WTC11 (cell line): ENCODE data around the gene PEAK1.

Experiments used
- ETV6 ChIP-seq: sonication (generic); formaldehyde crosslinking; IDR thresholded peaks from 2 replicates; pipeline ENCODE4 v1.8.1; 2022; ENCODE audit warnings: mild to moderate bottlenecking, missing genetic modification reagents
- IRF2 ChIP-seq: sonication (generic); formaldehyde crosslinking; IDR thresholded peaks from 2 replicates; pipeline ENCODE4 v1.8.0; 2022; ENCODE audit warnings: low read depth, missing genetic modification reagents, borderline replicate concordance
- NFYB ChIP-seq: sonication (generic); formaldehyde crosslinking; conservative IDR thresholded peaks from 2 replicates; pipeline ENCODE4 v1.8.0; 2022; ENCODE audit warnings: low read depth, missing genetic modification reagents
- NR3C1 ChIP-seq: sonication (generic); formaldehyde crosslinking; conservative IDR thresholded peaks from 2 replicates; pipeline ENCODE4 v1.8.1; 2023; ENCODE audit warnings: low read depth, mild to moderate bottlenecking, missing genetic modification reagents
- SP1 ChIP-seq: sonication (generic); formaldehyde crosslinking; conservative IDR thresholded peaks from 2 replicates; pipeline ENCODE4 v1.8.1; 2022; ENCODE audit warnings: missing genetic modification reagents
- TCF7 ChIP-seq: sonication (generic); formaldehyde crosslinking; IDR thresholded peaks from 2 replicates; pipeline ENCODE4 v1.8.0; 2022; ENCODE audit warnings: mild to moderate bottlenecking, low read depth, missing genetic modification reagents, moderate library complexity
- TF ChIP-seq, protein P1 (sequence below): sonication (generic); formaldehyde crosslinking; conservative IDR thresholded peaks from 2 replicates; pipeline ENCODE4 v1.8.1; 2022; ENCODE audit warnings: mild to moderate bottlenecking, missing genetic modification reagents
- TF ChIP-seq, protein P2 (sequence below): fragments of 200-600 bp; IDR thresholded peaks from 2 replicates; pipeline ENCODE4 v1.8.0; 2022; ENCODE audit warnings: antibody characterized with exemption
- TF ChIP-seq, protein P3 (sequence below): sonication (generic); formaldehyde crosslinking; IDR thresholded peaks from 2 replicates; pipeline ENCODE4 v1.8.1; 2023; ENCODE audit warnings: mild to moderate bottlenecking, missing genetic modification reagents, moderate library complexity
- TF ChIP-seq, protein P4 (sequence below): sonication (generic); formaldehyde crosslinking; IDR thresholded peaks from 2 replicates; pipeline ENCODE4 v1.8.0; 2022; ENCODE audit warnings: mild to moderate bottlenecking, missing genetic modification reagents

DNA sequence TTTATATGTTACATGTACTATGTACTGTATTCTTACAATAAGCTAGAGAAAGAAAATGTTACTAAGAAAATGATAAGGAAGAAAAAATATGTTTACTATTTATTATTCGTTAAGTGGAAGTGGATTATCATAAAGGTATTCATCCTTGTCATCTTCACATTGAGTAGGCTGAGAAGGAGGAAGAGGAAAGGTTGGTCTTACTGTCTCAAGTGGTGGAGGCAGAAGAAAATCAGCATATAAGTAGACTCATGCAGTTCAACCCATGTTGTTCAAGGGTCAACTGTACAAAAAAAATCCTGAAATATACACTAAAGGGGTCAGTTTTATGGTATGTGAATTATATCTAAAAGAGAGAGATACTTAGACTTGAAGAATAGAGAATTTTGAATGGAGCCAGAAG lies 6.5 kb upstream of the PEAK1 start:
- TF ChIP-seq, protein P1, sequence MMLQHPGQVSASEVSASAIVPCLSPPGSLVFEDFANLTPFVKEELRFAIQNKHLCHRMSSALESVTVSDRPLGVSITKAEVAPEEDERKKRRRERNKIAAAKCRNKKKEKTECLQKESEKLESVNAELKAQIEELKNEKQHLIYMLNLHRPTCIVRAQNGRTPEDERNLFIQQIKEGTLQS (CRISPR knock-in tag), result no peak
- TF ChIP-seq, protein P2, sequence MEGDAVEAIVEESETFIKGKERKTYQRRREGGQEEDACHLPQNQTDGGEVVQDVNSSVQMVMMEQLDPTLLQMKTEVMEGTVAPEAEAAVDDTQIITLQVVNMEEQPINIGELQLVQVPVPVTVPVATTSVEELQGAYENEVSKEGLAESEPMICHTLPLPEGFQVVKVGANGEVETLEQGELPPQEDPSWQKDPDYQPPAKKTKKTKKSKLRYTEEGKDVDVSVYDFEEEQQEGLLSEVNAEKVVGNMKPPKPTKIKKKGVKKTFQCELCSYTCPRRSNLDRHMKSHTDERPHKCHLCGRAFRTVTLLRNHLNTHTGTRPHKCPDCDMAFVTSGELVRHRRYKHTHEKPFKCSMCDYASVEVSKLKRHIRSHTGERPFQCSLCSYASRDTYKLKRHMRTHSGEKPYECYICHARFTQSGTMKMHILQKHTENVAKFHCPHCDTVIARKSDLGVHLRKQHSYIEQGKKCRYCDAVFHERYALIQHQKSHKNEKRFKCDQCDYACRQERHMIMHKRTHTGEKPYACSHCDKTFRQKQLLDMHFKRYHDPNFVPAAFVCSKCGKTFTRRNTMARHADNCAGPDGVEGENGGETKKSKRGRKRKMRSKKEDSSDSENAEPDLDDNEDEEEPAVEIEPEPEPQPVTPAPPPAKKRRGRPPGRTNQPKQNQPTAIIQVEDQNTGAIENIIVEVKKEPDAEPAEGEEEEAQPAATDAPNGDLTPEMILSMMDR, result no peak
- no peak for TF ChIP-seq ETV6 (CRISPR knock-in tag)
- no peak for TF ChIP-seq NR3C1 (CRISPR knock-in tag)
- TF ChIP-seq, protein P3, sequence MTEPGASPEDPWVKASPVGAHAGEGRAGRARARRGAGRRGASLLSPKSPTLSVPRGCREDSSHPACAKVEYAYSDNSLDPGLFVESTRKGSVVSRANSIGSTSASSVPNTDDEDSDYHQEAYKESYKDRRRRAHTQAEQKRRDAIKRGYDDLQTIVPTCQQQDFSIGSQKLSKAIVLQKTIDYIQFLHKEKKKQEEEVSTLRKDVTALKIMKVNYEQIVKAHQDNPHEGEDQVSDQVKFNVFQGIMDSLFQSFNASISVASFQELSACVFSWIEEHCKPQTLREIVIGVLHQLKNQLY (CRISPR knock-in tag), result no peak
- no peak for TF ChIP-seq TCF7 (CRISPR knock-in tag)
- TF ChIP-seq NFYB (CRISPR knock-in tag), result no peak
- no peak for TF ChIP-seq SP1 (CRISPR knock-in tag)
- TF ChIP-seq, protein P4, sequence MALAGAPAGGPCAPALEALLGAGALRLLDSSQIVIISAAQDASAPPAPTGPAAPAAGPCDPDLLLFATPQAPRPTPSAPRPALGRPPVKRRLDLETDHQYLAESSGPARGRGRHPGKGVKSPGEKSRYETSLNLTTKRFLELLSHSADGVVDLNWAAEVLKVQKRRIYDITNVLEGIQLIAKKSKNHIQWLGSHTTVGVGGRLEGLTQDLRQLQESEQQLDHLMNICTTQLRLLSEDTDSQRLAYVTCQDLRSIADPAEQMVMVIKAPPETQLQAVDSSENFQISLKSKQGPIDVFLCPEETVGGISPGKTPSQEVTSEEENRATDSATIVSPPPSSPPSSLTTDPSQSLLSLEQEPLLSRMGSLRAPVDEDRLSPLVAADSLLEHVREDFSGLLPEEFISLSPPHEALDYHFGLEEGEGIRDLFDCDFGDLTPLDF (CRISPR knock-in tag), result no peak
- no peak for TF ChIP-seq IRF2
